ENCODE measurements around the gene ZSWIM1.

DNA sequence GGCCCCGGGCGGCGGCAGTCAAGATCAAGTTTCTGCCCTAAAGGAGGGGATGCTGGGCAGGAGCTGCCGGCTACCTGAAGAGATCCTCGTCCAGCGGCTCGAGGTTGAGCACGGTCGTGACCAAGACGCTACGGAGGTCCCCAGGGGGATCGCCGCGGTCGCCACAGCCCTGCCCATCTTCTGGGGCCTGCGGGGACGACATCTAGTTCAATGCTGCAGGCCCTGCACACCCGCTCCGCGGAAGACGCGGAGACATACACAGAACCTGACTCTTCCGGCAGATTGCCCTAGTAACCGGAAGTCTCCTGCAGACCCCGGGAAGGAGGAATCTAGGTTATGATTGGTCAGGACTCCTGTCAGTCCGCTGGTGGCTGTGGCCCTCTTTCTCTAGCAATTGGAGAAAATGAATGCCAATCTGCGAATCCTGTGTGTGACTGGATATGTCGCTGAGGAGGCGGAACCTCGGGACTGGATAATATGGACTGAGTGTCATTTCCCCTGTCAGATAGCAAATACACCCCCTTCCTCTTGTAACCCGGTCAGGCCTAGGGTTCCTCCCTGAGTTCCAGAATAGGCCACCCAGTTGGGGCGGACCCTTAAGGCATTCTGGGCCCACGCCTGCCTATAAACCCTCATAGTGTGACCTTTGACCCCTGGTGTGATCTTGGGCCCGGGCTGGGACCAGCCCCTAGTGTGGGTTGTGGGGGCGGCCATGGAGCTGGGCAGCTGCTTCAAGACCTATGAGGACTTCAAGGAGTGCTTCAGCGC is 23.7 kb upstream of the ZSWIM1 start, which contains the start of the genes ACOT8 and ZSWIM3:
- TF ChIP-seq TAF1 (IDR thresholded peaks at IDR 0.05; ENCODE audit: borderline replicate concordance, insufficient read depth, low read length), result peak; percentile 97
- TF ChIP-seq POLR2AphosphoS5 (IDR thresholded peaks at IDR 0.05; ENCODE audit: low read depth, low read length), result peak; percentile 91
- TF ChIP-seq REST (IDR thresholded peaks at IDR 0.05; ENCODE audit: insufficient read depth in 1 of 2, low read depth in 2 of 2, low read length in 2 of 2), result 0 out of 4 replicates have a peak, but pooled peaks of 1 of the 2 experiments have one; percentile 35
